B cell (primary cell): ENCODE measurements around the gene FRMD4B. TPM values are rescaled to one million over a fixed set of nuclear protein-coding genes. Genes with fewer than 3 reads are reported as not detected.

Source experiments
- ATAC-seq: fragments of 200-7000 bp; cut with Tn5 transposase; one replicate; pipeline ENCODE4 v1.10.0; 2021; ENCODE audit warnings: low read depth, mild to moderate bottlenecking, moderate number of reproducible peaks, moderate library complexity
- CTCF ChIA-PET: fragments of 350-600 bp; sonication (Branson Sonifier 250); formaldehyde crosslinking; loops from one replicate; lab custom pipeline; 2021; ENCODE audit warnings: antibody characterized with exemption, inconsistent platforms; lab: Charles Lee
- POLR2A ChIA-PET: fragments of 350-600 bp; sonication (Branson Sonifier 250); formaldehyde crosslinking; loops from one replicate; lab custom pipeline; 2021; ENCODE audit warnings: antibody characterized with exemption; lab: Charles Lee
- DNase-seq: peaks from one replicate; pipeline ENCODE4 v3.0.0; 2013
- H2AFZ ChIP-seq: 2 replicates; pipeline ENCODE4 v1.6.1; 2012; ENCODE audit warnings: mild to moderate bottlenecking, low read depth, low read length; ENCODE audit not compliant: insufficient read depth, poor library complexity, severe bottlenecking
- H3K27ac ChIP-seq, 2 donors: 1 replicate in 1 of 2; 2 replicates in 1 of 2; pipeline ENCODE4 v1.5.1; 2012 to 2013; ENCODE audit warnings: low read length in 2 of 2, mild to moderate bottlenecking in 2 of 2, moderate library complexity in 1 of 2
- H3K27me3 ChIP-seq, 4 experiments: fragments of 200-600 bp in 1 of 4; sonication (generic) in 1 of 4; replicated peaks in 1 of 4; 1 replicate in 2 of 4; 2 replicates in 2 of 4; pipeline versions ENCODE4 v1.6.1 to v1.7.0; 2013 to 2016; ENCODE audit warnings: low read length in 3 of 4, mild to moderate bottlenecking in 2 of 4, mixed read lengths in 1 of 4, moderate library complexity in 1 of 4; ENCODE audit not compliant: insufficient read depth in 4 of 4, control insufficient read depth in 3 of 4; ENCODE audit errors: control extremely low read depth in 1 of 4
- H3K36me3 ChIP-seq, 2 experiments: replicated peaks in 1 of 2; 1 replicate in 1 of 2; 2 replicates in 1 of 2; pipeline versions ENCODE4 v1.6.1 to v1.7.1; 2013; ENCODE audit warnings: low read length in 1 of 2; ENCODE audit not compliant: insufficient read depth in 2 of 2, control insufficient read depth in 1 of 2; ENCODE audit errors: control extremely low read depth in 1 of 2, extremely low read depth in 1 of 2
- H3K4me1 ChIP-seq, 2 donors: fragments of 200-600 bp in 1 of 2; sonication (generic) in 1 of 2; 1 replicate in 1 of 2; 2 replicates in 1 of 2; pipeline versions ENCODE4 v1.5.1 to v1.6.1; 2013 to 2017; ENCODE audit warnings: low read length in 2 of 2; ENCODE audit not compliant: control insufficient read depth in 2 of 2, insufficient read depth in 2 of 2
- H3K4me2 ChIP-seq: replicated peaks from 2 replicates; pipeline ENCODE3; 2012; ENCODE audit warnings: mild to moderate bottlenecking, low read depth, low read length; ENCODE audit not compliant: poor library complexity, severe bottlenecking
- H3K4me3 ChIP-seq, 5 experiments: fragments of 200-600 bp in 1 of 5; sonication (generic) in 1 of 5; 1 replicate in 3 of 5; 2 replicates in 2 of 5; pipeline versions ENCODE4 v1.5.1 to v1.7.0; 2011 to 2016; ENCODE audit warnings: low read length in 4 of 5, mild to moderate bottlenecking in 4 of 5, low read depth in 2 of 5, control low read depth in 1 of 5, moderate library complexity in 1 of 5; ENCODE audit not compliant: insufficient read depth in 1 of 5; ENCODE audit errors: control extremely low read depth in 1 of 5, extremely low read depth in 1 of 5
- H3K79me2 ChIP-seq: fragments of 200-600 bp; sonication (generic); one replicate; pipeline ENCODE4 v1.6.0; 2016; ENCODE audit warnings: low read length; ENCODE audit not compliant: control insufficient read depth, insufficient read depth
- H3K9ac ChIP-seq: fragments of 200-600 bp; sonication (generic); 2 replicates; pipeline ENCODE4 v1.6.1; 2017; ENCODE audit warnings: mild to moderate bottlenecking, low read length, moderate library complexity
- H3K9me3 ChIP-seq, 3 donors: one replicate each; pipeline versions ENCODE4 v1.6.1 to v1.7.1; 2013; ENCODE audit warnings: low read length in 2 of 3; ENCODE audit not compliant: control insufficient read depth in 2 of 3, insufficient read depth in 1 of 3; ENCODE audit errors: control extremely low read depth in 1 of 3
- H4K20me1 ChIP-seq: 2 replicates; pipeline ENCODE4 v1.6.0; 2012; ENCODE audit warnings: mild to moderate bottlenecking, low read length; ENCODE audit not compliant: insufficient read depth, control insufficient read depth, poor library complexity, severe bottlenecking
- H3K27ac Mint-ChIP-seq: one replicate; pipeline ENCODE4 v1.8.0; 2021; ENCODE audit warnings: mixed read lengths
- H3K27me3 Mint-ChIP-seq: one replicate; pipeline ENCODE4 v1.8.0; 2021; ENCODE audit warnings: mixed read lengths
- H3K4me1 Mint-ChIP-seq: one replicate; pipeline ENCODE4 v1.8.0; 2021; ENCODE audit warnings: mixed read lengths
- H3K4me3 Mint-ChIP-seq: one replicate; pipeline ENCODE4 v1.8.0; 2021; ENCODE audit warnings: mixed read lengths
- H3K9me3 Mint-ChIP-seq: one replicate; pipeline ENCODE4 v1.8.0; 2022; ENCODE audit warnings: mixed read lengths; ENCODE audit not compliant: insufficient read depth
- CTCF ChIP-seq: fragments of 200-600 bp; IDR thresholded peaks from one replicate; pipeline ENCODE4 v1.8.0; 2022; ENCODE audit warnings: antibody characterized with exemption, mild to moderate bottlenecking
- EZH2 ChIP-seq: IDR thresholded peaks from 2 replicates; pipeline ENCODE4 v1.6.1; 2012; ENCODE audit warnings: borderline replicate concordance, low read depth, mild to moderate bottlenecking, moderate library complexity, low read length; ENCODE audit not compliant: insufficient read depth, poor library complexity, severe bottlenecking
- WGBS: methylation state at CpG from one replicate; pipeline ENCODE4 v1.1.5; 2013; ENCODE audit warnings: missing lambda C conversion rate; ENCODE audit not compliant: insufficient coverage; 5-methylcytosine and 5-hydroxymethylcytosine counted together
- intact Hi-C: fragments of 100-400 bp; cut with micrococcal nuclease; formaldehyde crosslinking; loops from one replicate; pipeline ENCODE4 v1.10.0; 2022
- polyA plus RNA-seq: library from polyadenylated mRNA; depleted of rRNA; stranded (reverse); fragments of >200 nt; gene quantifications from 2 replicates; pipeline ENCODE4 v1.2.3, GENCODE V29; 2012
- total RNA-seq, 2 donors: library from RNA; stranded (reverse); fragments of 120-200 nt in 1 of 2; gene quantifications; 1 replicate in 1 of 2; 2 replicates in 1 of 2; pipeline versions ENCODE4 v1.2.3 to v1.2.4, GENCODE V29; 2013 to 2022

Gene FRMD4B
- total and polyA plus RNA-seq, 2 donors (not counting 1 experiment from before 2014, with no cell fraction given): 0.06 to 0.20 TPM

GRCh38 chr3:69160107-69160506 lies 225.8 kb downstream of the FRMD4B start:
- H3K9ac ChIP-seq: no peak overlapping the region
- Mint-ChIP-seq H3K4me1 (no peaks in the 10 kb centered on the region), H3K4me3 (no peak overlapping the region), H3K27me3 (peaks cover 8% of the 10 kb centered on the region), H3K9me3 (no peaks in the 10 kb centered on the region), H3K27ac (no peak overlapping the region)
- no peak overlapping the region for H3K4me2 ChIP-seq
- ChIA-PET CTCF (interaction anchor here (1.0 to 5.5 kb wide), 4 partner anchors 9 to 146 kb away, joined by 3 to 40 read pairs (median 15); no protein-coding TSS in a partner anchor), POLR2A (no interaction called here)
- H3K27ac ChIP-seq: no peak overlapping the region
- TF ChIP-seq EZH2 (no peak), CTCF (no peak)
- DNase-seq (no peak), ATAC-seq (no peak)
- H2AFZ ChIP-seq: no peak overlapping the region
- WGBS: no CpG with 5 or more reads among the region's 2 CpGs
- H3K9me3 ChIP-seq: no peaks in the 10 kb centered on the region
- no peak overlapping the region for H3K4me3 ChIP-seq
- H4K20me1 ChIP-seq: no peaks in the 10 kb centered on the region
- H3K27me3 ChIP-seq: no peaks in the 10 kb centered on the region
- no peaks in the 10 kb centered on the region for H3K36me3 ChIP-seq
- no peaks in the 10 kb centered on the region for H3K79me2 ChIP-seq
- H3K4me1 ChIP-seq: no peaks in the 10 kb centered on the region
- intact Hi-C loops: loop anchor here (5.0 kb wide), 2 partner anchors 162 to 277 kb away; no protein-coding TSS in a partner anchor

- POLR2A ChIA-PET: no interaction called here
- no peaks in the 10 kb centered on the region for H3K36me3 ChIP-seq
- no peak overlapping the region for H2AFZ ChIP-seq
- intact Hi-C loops: no loop called here
- TF ChIP-seq CTCF (no peak), EZH2 (no peak)
- Mint-ChIP-seq H3K9me3 (no peaks in the 10 kb centered on the region), H3K4me3 (no peak overlapping the region), H3K27me3 (no peaks in the 10 kb centered on the region), H3K4me1 (no peaks in the 10 kb centered on the region), H3K27ac (no peak overlapping the region)
- H3K9me3 ChIP-seq: no peaks in the 10 kb centered on the region
- H3K4me2 ChIP-seq: no peak overlapping the region
- DNase-seq: no peak
- H3K79me2 ChIP-seq: no peaks in the 10 kb centered on the region
- H3K4me1 ChIP-seq: no peaks in the 10 kb centered on the region
- no peak for ATAC-seq
- H3K9ac ChIP-seq: no peak overlapping the region
- CTCF ChIA-PET: interaction anchor here (2.8 kb wide), 1 partner anchor 12 kb away, joined by 10 read pairs; no protein-coding TSS in a partner anchor
- H3K27ac ChIP-seq: no peak overlapping the region
- H3K27me3 ChIP-seq: no peaks in the 10 kb centered on the region
- H3K4me3 ChIP-seq: no peak overlapping the region
- 100% methylated on average over 1 of the region's 3 CpGs for WGBS
- no peaks in the 10 kb centered on the region for H4K20me1 ChIP-seq
Measured at GRCh38 chr3:69149586-69149985, 236.3 kb downstream of the FRMD4B start.
